H1 (cell line): ENCODE results near the gene DPF3.

Experiments used
- CEBPB ChIP-seq: IDR thresholded peaks from 2 replicates; pipeline ENCODE4 v1.6.1; 2012; ENCODE audit warnings: low read depth, low read length
- CTCF ChIP-seq, 3 experiments: IDR thresholded peaks; 1 replicate in 2 of 3; 2 replicates in 1 of 3; pipeline versions ENCODE4 v1.5.1 to v1.6.1; 2011; ENCODE audit warnings: low read length in 3 of 3, mild to moderate bottlenecking in 3 of 3, inconsistent platforms in 2 of 3, low read depth in 1 of 3, moderate library complexity in 1 of 3; ENCODE audit not compliant: insufficient read depth in 1 of 3; ENCODE audit errors: control extremely low read depth in 1 of 3
- EP300 ChIP-seq, 2 experiments: IDR thresholded peaks; 1 replicate in 1 of 2; 2 replicates in 1 of 2; pipeline ENCODE4 v1.6.1; 2011 to 2012; ENCODE audit warnings: low read depth in 2 of 2, low read length in 2 of 2, mild to moderate bottlenecking in 2 of 2, borderline replicate concordance in 1 of 2, inconsistent platforms in 1 of 2, moderate library complexity in 1 of 2
- EZH2 ChIP-seq: fragments of 200-600 bp; sonication (generic); IDR thresholded peaks from 2 replicates; pipeline ENCODE4 v1.7.1; 2012; ENCODE audit warnings: low read depth, mild to moderate bottlenecking, moderate library complexity, low read length, inconsistent platforms; ENCODE audit not compliant: severe bottlenecking
- NRF1 ChIP-seq: IDR thresholded peaks from 2 replicates; pipeline ENCODE4 v1.6.1; 2011; ENCODE audit warnings: mild to moderate bottlenecking, low read depth, low read length, improper control_type of control experiment
- PHF8 ChIP-seq: fragments of 200-600 bp; sonication (generic); conservative IDR thresholded peaks from 2 replicates; pipeline ENCODE4 v1.7.1; 2012; ENCODE audit warnings: low read depth, mild to moderate bottlenecking, inconsistent platforms, low read length, moderate library complexity
- POLR2A ChIP-seq, 2 experiments: IDR thresholded peaks; 1 replicate in 1 of 2; 2 replicates in 1 of 2; pipeline ENCODE4 v1.6.1; 2011; ENCODE audit warnings: low read depth in 2 of 2, low read length in 2 of 2, mild to moderate bottlenecking in 2 of 2; ENCODE audit errors: control extremely low read depth in 1 of 2
- POLR2AphosphoS5 ChIP-seq: IDR thresholded peaks from 2 replicates; pipeline ENCODE4 v1.6.1; 2011; ENCODE audit warnings: low read depth, low read length
- RAD21 ChIP-seq, 2 experiments: IDR thresholded peaks in 1 of 2; conservative IDR thresholded peaks in 1 of 2; 2 replicates each; pipeline ENCODE4 v1.6.1; 2011; ENCODE audit warnings: low read depth in 2 of 2, low read length in 2 of 2, improper control_type of control experiment in 1 of 2, inconsistent platforms in 1 of 2, mild to moderate bottlenecking in 1 of 2, moderate library complexity in 1 of 2

GRCh38 chr14:72657214-72657921, 236.5 kb downstream of the DPF3 start:
- TF ChIP-seq POLR2AphosphoS5, result no peak
- no peak for TF ChIP-seq NRF1
- TF ChIP-seq CTCF (IDR thresholded peaks at IDR 0.05; ENCODE audit: control extremely low read depth in 1 of 3, insufficient read depth in 1 of 3, low read depth in 1 of 3, low read length in 3 of 3), result no peak
- no peak for TF ChIP-seq EZH2
- no peak for TF ChIP-seq PHF8
- TF ChIP-seq POLR2A (IDR thresholded peaks at IDR 0.05; ENCODE audit: control extremely low read depth in 1 of 2, low read depth in 2 of 2, low read length in 2 of 2), result no peak
- no peak for TF ChIP-seq EP300 (IDR thresholded peaks at IDR 0.05; ENCODE audit: borderline replicate concordance in 1 of 2, low read depth in 2 of 2, low read length in 2 of 2)
- TF ChIP-seq RAD21 (IDR thresholded peaks at IDR 0.05 in 1 of 2, conservative IDR thresholded peaks at IDR 0.05 in 1 of 2; ENCODE audit: low read depth in 2 of 2, low read length in 2 of 2), result no peak
- TF ChIP-seq CEBPB, result no peak
